Left ventricle myocardium inferior (tissue), 1 donor: ENCODE measurements around the gene RNF157. TPM values are rescaled to one million over a fixed set of nuclear protein-coding genes. Genes with fewer than 3 reads are reported as not detected.
A peak's percentile ranks its signal among the peaks of the same experiment; 100 is the strongest.

Experiments used
- DNase-seq: peaks from one replicate; pipeline ENCODE4 v3.0.0-alpha.2; 2020
- H3K27ac ChIP-seq: fragments of 200-600 bp; replicated peaks from 2 replicates; pipeline ENCODE4 v1.8.0; 2021
- H3K27me3 ChIP-seq: fragments of 200-600 bp; 2 replicates; pipeline ENCODE4 v1.8.0; 2021; ENCODE audit warnings: low read depth
- H3K36me3 ChIP-seq: fragments of 200-600 bp; 2 replicates; pipeline ENCODE4 v1.8.0; 2021
- H3K4me1 ChIP-seq: fragments of 200-600 bp; 2 replicates; pipeline ENCODE4 v1.8.0; 2021
- H3K4me3 ChIP-seq: fragments of 200-600 bp; 2 replicates; pipeline ENCODE4 v1.8.0; 2021; ENCODE audit warnings: mild to moderate bottlenecking, moderate library complexity
- H3K9me3 ChIP-seq: fragments of 200-600 bp; replicated peaks from 2 replicates; pipeline ENCODE4 v1.8.0; 2021
- CTCF ChIP-seq: fragments of 200-600 bp; IDR thresholded peaks from 2 replicates; pipeline ENCODE4 v1.8.0; 2021; ENCODE audit warnings: antibody characterized with exemption, mild to moderate bottlenecking, borderline replicate concordance
- intact Hi-C: fragments of 100-400 bp; cut with micrococcal nuclease; formaldehyde crosslinking; loops from one replicate; pipeline ENCODE4 v1.11.0; 2022
- microRNA-seq: library from miRNA; unstranded; fragments of <30 nt; microRNA quantifications from one replicate; pipeline ENCODE4 v1.2.0, GENCODE V29; 2020
- total RNA-seq: library from RNA; stranded (reverse); fragmentation: NEBNext Ultra II Directional; extraction: Animal tissue kit (Norgen Biotek cat#: 25700); gene quantifications from one replicate; pipeline ENCODE4 v1.2.1, GENCODE V29; 2021
- donor health status: DM: no; HTN: yes; CAD: no; lungs with severe emphysema.

Gene RNF157
- total RNA-seq, 1 donor from 2014 or later, result 4.8 TPM

DNA sequence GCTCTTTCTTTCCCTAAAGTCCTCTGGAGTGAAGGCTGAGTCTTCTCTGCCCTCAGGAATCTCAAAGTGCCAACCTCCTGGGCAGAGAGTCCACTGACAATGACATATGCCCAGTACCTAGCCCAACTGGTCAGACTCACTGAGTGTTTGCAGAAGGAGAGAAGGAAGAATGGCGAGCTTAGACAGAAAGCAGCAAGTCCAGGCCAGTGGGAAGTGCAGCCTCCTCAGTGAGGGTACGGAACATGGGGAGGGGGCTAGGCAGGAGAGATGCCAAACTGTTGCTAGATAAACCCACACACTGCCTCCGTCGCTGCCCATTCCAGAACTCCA lies 137.4 kb downstream of the RNF157 start:
- DNase-seq, result no peak
- no peak for TF ChIP-seq CTCF
- no peaks in the 10 kb centered on the region for H3K9me3 ChIP-seq
- peak overlapping the region; percentile 86 for H3K4me3 ChIP-seq
- peaks cover 39% of the 10 kb centered on the region for H3K36me3 ChIP-seq
- intact Hi-C loops, result no loop called here
- no peaks in the 10 kb centered on the region for H3K27me3 ChIP-seq
- H3K4me1 ChIP-seq, result peaks cover 30% of the 10 kb centered on the region
- H3K27ac ChIP-seq, result peak overlapping the region; percentile 86

GRCh38 chr17:76097716-76098295 lies 142.5 kb downstream of the RNF157 start:
- no peak for DNase-seq

GRCh38 chr17:76095943-76096342 lies 144.3 kb downstream of the RNF157 start:
- Histone ChIP-seq H3K36me3 (peaks cover 94% of the 10 kb centered on the region), H3K27ac (no peak overlapping the region), H3K4me1 (no peaks in the 10 kb centered on the region), H3K27me3 (no peaks in the 10 kb centered on the region), H3K4me3 (no peak overlapping the region), H3K9me3 (no peaks in the 10 kb centered on the region)
- no peak for DNase-seq
- TF ChIP-seq CTCF, result no peak
- intact Hi-C loops, result no loop called here

More at GRCh38 chr17:76097716-76098295, 142.5 kb downstream of the RNF157 start:
- H3K4me3 ChIP-seq, result no peak overlapping the region
- no peaks in the 10 kb centered on the region for H3K9me3 ChIP-seq
- intact Hi-C loops, result no loop called here
- H3K27ac ChIP-seq, result no peak overlapping the region
- H3K4me1 ChIP-seq, result peaks cover 14% of the 10 kb centered on the region
- TF ChIP-seq CTCF, result no peak
- H3K36me3 ChIP-seq, result peaks cover 90% of the 10 kb centered on the region
- no peaks in the 10 kb centered on the region for H3K27me3 ChIP-seq

GRCh38 chr17:76094046-76094445 lies 146.2 kb downstream of the RNF157 start:
- Histone ChIP-seq H3K36me3 (peaks cover 94% of the 10 kb centered on the region), H3K9me3 (no peaks in the 10 kb centered on the region), H3K27ac (no peak overlapping the region), H3K4me1 (peaks cover 9% of the 10 kb centered on the region), H3K27me3 (no peaks in the 10 kb centered on the region), H3K4me3 (no peak overlapping the region)
- DNase-seq, result no peak
- intact Hi-C loops, result no loop called here
- no peak for TF ChIP-seq CTCF

DNA sequence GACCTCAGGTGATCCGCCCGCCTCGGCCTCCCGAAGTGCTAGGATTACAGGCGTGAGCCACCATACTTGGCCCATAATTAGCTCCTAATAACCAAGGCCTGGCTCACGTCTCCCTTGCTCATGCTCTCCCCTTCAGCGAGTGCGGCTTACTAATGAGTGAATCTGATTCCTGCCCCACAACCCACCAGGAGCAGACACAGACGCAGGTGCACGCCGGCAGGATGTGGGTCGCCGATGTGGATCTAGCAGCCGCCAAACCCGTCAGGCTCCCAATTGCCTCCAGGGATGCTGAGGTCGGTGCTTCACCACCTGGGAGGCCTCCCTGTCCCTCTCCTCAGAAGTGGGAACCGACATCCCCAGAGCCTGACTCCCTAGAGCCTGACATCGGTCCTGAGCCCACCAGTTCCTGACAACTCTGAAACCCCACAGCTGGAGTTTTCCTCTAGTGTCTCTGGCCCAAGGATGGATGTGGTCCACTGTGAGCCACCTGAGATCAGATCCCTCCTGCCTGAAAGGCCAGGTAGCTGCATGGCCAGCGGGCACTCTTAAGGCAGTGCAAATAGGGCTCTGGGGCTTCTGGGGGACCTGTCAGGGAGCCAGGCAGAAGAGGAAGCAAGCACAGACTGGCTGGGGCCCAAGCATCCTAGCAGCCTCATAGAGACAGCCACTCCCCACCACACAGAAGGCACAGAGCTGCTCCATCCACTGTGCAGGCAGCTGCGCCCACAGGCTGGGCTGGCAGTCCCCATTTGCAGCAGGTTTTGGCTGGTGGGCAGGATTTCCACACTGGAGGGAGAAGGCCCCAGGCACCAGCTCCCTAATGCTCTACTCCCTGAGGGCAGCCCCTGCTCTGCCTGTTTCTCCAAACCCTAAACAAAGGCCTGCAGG lies 147.5 kb downstream of the RNF157 start:
- no peak overlapping the region for H3K27ac ChIP-seq
- TF ChIP-seq CTCF, result no peak
- intact Hi-C loops, result no loop called here

More for the DNA sequence above, 147.5 kb downstream of the RNF157 start:
- Histone ChIP-seq H3K9me3 (no peaks in the 10 kb centered on the region), H3K4me3 (no peak overlapping the region), H3K4me1 (peaks cover 9% of the 10 kb centered on the region), H3K36me3 (peaks cover 98% of the 10 kb centered on the region), H3K27me3 (no peaks in the 10 kb centered on the region)
- no peak for DNase-seq

Small RNAs within 50 kb of the gene (microRNA-seq; reads per million reads assigned to microRNA genes)
- 7.8 reads per million, percentile 21 among the genes with 10 or more reads in this experiment for gene MIR6868

Other genes starting within 250 kb of the RNF157 start
- 1.8 TPM for gene CDK3, start 239.6 kb downstream of the RNF157 start, total RNA-seq
- not detected for gene EVPL, start 213.2 kb downstream of the RNF157 start, total RNA-seq
- 57.4 TPM for gene SRP68, start 168.0 kb downstream of the RNF157 start, total RNA-seq
- not detected for gene GALR2, start 165.7 kb downstream of the RNF157 start, total RNA-seq
- gene ZACN, start 161.3 kb downstream of the RNF157 start, total RNA-seq, result not detected
- 81.1 TPM for gene EXOC7, start 136.7 kb downstream of the RNF157 start, total RNA-seq
- not detected for gene FOXJ1, start 99.2 kb downstream of the RNF157 start, total RNA-seq
- gene UBALD2, start 24.9 kb upstream of the RNF157 start, total RNA-seq, result 26.0 TPM
- gene QRICH2, start 67.8 kb upstream of the RNF157 start, total RNA-seq, result 2.4 TPM
- 30.7 TPM for gene PRPSAP1, start 113.4 kb upstream of the RNF157 start, total RNA-seq
- 2.3 TPM for gene SPHK1, start 144.1 kb upstream of the RNF157 start, total RNA-seq
- 35.7 TPM for gene UBE2O, start 212.7 kb upstream of the RNF157 start, total RNA-seq
- gene AANAT, start 227.1 kb upstream of the RNF157 start, total RNA-seq, result not detected